Measurements from ENCODE around the gene USP43.

The USP43 gene

DNA sequence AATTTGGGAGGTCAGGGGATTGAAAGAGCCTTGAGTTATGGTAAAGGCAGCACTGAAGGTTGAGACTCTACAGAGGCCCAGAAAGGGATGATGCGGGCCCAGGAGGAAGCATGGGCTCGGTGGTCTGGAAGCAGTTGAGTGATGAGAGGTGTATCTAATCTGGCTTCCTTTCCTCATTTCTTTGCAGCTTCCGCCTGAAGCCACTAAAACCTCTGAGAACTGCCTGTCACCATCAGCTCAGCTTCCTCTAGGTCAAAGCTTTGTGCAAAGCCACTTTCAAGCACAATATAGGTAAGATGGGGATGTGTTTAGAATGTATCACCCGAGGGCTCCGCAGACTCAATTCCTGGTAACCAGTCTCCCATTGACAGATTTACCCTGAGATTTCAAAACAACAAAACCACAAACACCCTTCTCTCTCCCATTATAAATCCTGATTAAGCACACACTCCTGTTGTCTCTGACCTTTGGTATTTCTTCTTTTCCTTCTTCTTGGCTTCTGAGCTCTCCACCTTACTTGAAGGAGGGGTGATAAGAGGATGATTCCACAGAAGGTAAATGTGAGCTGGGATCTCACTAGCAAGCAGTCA, 21.2 kb downstream of the USP43 start:
- no peak for DNase-seq

DNA sequence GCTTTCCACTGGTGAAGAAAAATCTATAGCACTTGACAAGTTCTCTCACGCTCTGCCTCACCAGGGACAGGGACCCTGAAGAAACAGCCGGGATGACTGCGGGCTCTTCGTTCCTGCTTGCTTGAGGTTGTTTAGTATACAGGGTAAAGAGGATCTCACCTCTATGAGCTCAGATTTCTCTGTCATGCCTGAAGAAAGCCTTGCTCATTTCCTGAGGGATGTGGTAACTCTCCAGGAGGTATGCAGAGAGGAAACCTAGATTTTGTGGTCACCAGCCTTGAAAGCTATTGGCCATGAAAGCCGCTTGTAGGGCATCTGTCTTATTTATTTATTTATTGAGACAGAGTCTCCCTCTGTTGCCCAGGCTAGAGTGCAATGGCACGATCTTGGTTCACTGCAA, 23.2 kb downstream of the USP43 start:
- no peak for DNase-seq

DNA sequence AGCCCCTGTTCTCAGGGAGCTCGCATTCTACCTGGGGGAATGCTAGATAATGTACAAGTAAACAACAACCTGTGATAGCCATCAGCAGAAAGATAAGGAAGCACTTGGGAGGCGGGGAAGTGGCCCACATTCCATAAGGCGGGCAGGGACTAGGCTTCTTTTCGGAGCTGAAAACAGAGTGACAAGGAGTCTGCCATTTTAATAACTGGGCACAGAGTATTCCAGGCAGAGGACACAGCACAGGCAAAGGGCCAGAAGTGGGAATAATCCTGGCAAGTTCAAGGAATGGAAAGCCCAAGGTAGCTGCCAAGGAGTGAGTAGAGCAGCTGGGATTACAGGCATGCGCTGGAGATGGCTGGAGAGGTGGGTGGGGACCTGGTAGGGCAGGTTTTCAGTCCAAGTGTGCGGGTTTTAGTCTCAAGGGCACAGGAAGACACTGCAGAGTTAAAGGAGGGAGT, 24.3 kb downstream of the USP43 start:
- DNase-seq: no peak

DNA sequence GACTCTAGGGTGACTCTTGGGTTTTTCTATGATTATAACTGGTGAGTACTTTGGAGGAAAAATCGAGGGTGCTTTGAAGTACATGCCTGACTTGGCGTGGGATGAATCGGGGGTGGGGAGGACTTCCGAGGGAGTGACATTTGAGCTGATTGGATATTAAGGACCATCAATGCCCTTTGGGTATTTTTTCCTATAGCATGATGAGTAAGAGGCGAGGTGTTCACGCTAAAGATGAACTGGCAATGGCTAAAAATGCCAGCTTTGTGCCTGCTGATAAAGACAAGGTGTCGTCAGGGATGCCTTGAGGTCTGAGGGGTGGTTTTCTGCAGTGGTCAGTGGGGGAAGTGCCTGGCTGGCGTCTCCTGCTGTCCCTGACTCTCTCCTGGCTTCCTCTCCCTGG, 25.3 kb downstream of the USP43 start:
- no peak for DNase-seq

DNA sequence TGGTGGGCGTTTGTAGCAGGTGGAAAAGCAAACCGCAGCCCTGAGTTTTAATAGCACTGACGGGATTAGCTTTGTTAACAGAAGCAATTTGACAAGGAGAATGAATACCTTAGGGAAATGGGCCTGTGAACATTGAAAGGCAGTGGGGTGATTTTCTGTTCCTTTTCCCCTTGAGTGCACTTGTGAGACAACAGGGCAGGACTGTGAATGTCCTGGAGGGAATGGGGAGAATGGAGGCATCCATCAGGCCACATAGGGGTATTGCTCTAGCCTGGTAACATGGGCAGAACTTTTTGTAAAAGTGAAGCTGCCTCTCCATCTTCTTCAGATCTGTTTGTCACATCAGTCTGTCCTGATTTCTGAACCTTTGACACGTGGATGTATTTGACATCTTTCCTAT, 26.2 kb downstream of the USP43 start:
- no peak for DNase-seq

DNA sequence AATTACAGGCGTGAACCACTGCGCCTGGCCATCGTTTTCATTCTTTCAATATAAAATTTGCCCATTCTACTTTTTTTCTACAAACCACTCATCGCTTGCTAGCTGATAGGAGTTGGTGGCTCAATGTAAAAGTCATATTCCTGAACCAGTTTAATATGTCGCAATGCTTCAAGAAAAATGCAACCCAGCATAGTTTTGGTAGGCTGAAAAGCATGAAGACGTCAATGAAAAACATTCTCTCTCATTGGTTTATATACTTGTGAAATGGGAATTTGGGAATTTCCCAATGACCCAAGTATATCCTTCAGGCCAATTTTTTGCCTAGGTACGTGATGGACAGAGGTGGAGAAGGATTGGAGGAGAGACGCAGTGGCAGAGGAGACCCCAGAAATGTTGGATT, 26.9 kb downstream of the USP43 start:
- DNase-seq: no peak

DNA sequence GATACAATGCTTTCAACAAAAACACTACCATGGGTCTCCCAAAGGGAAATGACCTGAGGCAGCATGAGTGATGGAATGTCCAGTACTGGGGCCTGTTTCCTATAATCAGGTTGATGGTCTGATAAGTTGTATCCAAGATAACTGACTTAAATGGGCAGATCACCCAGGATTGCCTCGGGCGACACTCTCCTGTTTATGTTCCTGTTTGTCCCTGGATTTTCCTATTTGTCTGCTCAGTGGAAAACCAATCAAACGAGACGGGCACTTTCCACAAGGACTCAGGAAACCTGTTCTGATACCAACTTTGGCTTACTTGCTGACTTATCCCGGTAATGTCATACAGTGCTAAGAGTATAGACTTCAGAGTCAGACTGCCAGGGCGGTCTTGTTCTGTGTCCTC, 27.4 kb downstream of the USP43 start:
- DNase-seq: no peak

DNA sequence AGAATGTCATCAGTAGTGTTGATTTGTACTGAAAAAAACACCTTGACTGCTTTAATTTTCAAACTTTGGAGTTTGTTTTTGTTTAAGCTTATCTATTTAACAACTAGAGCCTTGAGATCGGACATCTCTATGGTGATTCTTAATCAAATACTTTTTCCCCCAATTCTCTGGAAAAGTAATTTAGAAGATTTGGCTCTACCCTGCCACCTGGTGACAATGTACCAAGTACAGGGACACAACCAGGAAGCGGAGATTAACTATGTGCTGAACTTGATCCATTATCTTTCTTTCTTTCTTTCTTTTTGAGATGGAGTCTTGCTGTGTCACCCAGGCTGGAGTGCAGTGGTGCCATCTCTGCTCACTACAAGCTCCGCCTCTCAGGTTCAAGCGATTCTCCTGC, 30.8 kb downstream of the USP43 start:
- no peak for DNase-seq

DNA sequence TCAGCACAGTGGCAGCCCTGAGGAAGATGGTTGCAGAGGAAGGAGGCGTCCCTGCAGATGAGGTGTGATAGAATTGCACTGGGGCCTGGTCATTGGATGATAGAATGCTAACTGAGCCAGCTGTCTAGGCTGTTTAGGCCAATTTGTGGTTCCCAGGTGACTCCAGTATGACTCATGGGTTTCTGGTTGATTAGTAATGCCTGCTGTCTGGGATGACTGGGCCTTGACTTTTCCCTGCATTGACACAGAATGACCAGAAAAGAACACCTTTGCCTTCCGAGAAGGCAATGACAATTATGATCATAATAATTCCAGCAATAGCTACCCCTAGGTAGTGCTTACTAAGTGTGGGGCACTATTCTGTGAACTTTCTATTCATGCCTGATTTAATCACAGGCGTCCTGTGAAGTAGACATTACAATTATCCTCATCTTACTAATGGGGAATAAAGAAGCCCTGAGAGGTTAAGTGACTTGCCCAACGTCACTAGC, 31.5 kb downstream of the USP43 start:
- no peak for DNase-seq

DNA sequence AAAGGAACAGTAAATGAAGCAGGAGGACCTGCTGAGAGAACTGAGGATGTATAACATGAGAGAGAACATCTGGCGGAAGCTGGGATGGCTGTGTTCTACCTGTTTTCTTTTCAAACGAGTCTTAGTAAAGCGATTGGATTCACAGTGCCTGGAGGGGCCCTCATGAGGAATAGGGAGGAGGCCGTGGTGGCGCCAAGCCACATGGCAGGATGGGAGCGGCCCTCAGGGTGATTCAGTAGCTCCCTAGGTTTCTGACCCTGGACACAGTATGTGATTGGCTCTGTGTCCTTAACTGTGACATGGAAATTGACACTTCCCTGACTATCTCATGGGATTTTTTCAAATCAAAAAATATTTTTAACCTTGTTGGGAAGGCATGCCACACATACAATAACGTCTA, 32.1 kb downstream of the USP43 start:
- DNase-seq: no peak

DNA sequence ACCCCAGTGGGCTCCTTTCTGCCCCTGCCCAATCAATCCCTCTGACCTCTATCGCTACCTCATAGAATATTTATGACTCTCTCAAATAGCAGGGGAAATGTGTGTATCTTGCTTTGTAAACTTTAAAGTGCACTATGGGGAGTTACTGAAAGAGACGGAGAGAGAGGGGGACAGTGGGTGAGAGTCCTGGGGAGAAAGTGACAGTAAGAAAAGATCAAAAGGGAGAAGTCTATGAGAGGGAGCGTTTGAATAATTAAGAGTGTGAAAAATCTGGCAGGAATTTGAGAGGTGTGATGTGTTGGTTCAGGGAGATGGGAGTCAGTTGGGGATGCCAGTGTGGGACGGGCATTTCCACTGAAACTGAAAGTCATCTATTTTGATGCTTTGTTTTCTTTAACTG, 32.6 kb downstream of the USP43 start:
- DNase-seq: no peak

DNA sequence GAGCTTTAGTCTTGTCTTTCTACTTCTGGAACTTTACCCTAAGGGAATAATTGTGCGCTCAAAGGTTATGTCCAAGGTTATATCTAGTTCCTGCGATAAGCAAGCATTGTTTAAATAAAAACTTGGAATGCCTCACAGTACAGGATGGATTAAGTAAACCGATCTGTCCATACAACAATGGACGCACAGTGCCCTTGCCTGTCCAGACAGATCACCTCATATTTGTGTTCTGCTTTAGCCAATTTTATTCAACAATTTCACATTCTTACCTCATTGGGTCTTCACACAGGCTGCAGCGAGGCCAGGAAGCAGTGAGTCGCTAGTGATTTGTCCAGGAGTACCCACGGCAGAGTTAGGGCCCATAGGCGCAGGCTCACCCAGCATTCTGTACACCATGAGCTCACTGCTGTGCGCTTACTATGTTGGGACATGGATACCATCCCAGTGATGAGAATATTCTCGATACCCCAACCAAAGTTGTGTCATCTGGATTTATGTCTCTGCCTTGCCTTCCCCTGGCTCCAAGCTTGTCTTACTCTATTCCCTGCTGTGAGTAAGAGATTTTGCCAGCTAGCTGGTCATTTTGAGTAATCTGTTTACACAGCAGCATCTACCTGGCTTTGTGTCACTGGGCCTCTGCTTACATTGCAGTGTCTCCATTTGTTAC, 39.8 kb downstream of the USP43 start:
- no peak for DNase-seq

DNA sequence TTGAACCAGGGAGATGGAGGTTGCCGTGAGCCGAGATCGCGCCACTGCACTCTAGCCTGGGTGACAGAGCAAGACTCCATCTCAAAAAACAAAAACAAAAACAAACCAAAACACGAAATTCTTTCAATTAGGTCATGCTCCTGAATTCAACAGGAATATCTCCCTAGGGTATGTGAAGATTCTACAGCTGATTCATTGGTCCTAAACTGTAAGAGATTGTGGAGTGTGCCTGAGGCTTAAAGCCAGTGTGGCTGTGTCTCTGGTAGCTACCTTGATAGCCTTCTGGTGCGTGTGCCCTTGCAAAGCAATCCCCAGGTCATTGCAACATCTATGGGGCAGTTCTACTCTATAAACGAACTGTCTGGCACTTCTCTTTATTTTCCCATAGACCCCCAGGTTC, 48.4 kb downstream of the USP43 start:
- DNase-seq: no peak

DNA sequence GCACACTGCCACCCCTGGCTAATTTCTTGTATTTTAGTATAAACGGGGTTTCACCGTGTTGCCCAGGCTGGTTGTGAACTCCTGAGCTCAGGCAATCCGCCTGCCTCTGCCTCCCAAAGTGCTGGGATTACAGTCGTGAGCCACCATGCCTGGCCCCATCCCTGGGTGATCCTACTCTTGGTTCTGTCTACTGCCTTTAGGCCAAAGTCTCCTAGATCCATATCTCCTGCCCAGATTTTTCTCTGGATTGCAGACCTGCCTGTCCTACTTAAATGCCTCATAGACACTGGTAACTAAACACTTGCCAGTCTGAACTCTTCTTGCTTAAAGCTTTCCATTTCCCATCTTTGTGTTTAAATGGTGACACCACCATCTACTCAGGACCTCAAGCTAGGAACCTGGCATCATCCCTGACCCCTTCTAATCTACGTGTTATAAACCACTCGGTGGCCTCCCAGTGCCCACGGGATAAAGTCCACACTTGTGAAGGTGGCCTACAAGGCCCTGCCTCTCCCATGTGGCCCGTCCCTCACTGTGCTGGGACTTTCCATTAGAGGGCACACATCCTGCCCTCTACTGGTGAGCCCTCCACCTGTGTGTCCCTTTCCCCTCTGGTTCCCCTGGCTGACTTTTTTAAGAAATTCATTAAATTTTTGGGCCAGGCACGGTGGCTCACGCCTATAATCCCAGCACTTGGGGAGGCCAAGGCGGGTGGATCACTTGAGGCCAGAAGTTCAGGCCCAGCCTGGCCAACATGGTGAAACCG, 51.1 kb downstream of the USP43 start:
- no peak for DNase-seq

DNA sequence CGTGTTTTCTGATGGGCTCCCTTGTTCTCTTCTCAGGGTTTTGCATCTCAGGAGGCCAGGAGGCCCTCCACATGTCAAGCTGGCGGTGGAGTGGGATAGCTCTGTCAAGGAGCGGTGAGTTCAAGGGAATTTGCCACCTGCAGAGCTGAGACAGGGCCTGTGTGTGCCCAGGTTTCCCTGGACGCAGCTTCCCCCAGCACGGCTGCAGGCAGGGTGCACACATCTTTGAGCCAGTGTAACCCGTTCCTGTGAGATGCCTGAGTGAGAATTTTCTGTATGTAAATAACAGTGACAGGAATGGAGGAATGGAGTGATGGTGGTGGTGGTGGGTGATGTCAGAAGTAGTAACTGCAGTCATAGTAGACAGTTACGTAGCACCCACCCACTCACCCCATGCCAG, 54.8 kb downstream of the USP43 start:
- no peak for DNase-seq

DNA sequence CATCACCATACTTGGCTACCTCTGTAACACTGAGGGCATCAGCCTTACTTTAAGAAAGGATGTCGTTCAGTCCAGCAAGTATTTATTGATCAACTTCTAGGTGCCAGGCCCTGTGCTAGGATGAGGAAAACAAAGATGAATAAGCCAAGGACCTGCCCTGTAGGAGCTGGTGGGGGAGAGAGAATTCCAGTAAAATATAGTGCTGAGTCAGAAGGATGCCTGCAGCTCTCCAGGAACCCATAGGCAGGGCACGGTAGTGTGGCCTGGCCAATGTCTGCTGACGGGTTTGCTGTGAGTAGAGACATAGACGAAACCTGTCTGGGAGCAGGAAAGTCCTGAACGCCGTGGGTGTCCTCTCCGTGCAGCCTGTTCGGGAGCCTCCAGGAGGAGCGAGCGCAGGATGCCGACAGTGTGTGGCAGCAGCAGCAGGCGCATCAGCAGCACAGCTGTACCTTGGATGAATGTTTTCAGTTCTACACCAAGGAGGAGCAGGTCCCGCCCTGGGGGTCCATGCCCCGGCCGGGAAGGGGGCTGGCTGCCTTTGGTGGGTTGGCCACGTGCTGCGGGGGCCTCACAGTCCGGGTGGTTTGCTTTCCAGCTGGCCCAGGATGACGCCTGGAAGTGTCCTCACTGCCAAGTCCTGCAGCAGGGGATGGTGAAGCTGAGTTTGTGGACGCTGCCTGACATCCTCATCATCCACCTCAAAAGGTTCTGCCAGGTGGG, 55.6 kb downstream of the USP43 start:
- no peak for DNase-seq

DNA sequence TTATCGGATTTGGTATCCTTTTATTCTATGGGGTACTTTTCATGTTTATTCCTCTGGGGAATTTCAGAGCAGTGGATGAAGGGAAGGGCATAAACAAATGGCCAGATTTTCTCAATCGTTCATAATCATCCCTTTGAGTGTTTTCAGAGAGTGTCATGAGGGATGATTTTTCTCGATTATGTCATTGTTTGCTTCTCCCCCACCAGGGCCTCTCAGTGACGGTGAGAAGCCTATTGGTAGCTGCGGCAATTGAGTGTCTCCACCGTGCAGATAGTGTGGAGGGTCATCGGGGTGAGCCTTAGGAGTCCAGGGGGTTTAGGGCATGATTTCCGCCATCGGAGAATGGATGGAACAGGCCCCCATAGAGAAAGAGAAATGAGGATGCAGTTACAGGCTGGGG, 57.2 kb downstream of the USP43 start:
- DNase-seq: no peak

DNA sequence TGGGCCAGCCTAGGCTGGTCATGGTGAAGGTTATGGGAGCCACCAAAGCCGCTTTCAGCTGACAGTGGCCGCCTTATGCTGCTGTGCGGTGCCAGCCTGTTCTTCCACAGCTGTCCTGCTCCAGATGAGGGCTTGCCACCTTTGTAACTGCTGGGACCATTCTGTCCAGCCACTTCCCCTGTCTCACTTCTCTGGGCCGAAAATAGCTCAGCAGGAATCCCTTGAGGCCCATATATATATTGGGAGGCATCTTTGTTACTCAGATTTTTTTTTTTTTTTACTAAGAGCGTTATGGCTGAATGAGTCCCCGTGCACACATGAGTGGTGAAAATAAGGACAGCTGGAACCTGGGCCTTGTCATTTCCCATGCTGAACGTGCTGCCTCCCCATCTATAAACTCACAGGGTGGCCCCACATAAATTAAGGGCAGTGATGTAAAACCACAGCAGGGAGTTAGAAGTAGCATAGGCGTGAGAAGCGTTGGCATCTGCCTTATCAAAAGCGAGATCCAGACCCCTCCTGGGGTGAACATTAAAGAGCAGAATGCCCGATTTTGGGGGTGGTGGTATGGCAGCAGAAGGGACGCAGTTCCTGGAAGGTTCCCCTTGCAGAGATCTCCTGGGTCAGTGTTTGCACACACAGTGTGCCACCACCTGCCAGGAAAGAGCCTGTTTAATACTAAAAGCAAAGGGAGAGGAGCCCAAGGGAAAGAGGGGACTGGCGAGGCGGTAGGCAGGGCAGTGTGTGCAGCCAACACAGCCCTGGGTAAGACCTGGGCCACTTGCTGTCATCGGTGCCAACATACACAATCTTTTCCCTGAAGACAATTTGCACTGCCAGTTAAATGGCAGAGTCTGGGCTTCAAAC, 57.8 kb downstream of the USP43 start:
- no peak for DNase-seq

DNA sequence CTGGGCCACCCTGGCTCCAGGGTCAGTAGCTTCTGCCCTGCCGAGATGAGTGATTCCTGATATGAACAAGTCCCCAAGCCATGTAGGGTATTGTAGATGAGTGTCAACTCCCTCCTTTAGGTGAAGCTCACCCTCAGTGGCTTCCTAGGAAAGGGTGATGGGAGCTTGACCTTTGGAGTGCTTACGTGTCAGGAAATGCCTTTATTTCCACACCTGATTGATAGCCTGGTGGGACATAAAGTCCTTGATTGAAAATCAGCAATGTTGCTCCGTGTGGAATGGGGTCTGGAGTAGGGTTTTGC, 58.4 kb downstream of the USP43 start:
- no peak for DNase-seq

DNA sequence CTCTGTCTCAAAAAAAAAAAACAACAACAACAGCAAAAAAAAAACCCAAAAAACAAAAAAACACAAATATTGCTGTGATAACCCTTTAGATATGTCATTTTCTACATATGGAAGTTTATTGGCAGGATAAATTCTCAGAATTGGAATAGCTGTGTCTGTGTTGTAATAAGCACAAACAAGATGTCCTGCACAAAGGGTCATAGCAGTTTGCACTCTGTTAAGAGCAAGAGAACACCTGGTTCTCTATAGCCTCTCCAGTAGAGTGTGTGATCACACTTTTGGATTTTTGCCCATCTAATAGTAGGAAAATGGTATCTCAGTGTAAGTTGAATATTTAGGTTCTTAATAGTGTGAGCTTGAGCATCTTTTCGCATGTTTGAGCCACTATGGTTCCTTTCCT, 60.4 kb downstream of the USP43 start:
- no peak for DNase-seq

DNA sequence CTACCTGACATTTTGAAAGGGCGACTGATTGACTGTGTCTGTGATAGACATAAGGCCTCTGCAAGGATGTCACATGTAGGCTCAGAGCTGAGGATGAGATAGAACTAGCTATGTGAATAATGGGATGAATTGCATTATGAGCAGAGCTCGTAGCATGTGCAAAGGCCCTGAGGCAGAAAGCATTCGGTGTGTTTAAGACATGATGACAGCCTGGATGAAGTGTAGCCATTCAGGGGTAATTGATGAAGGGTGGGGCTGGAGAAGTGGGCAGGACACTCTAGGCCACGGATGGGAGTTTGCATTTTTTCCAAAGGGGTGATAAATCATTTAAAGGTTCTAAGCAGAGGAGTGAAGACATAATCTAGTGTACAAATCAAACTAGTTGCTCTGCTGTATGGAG, 62.6 kb downstream of the USP43 start:
- no peak for DNase-seq

DNA sequence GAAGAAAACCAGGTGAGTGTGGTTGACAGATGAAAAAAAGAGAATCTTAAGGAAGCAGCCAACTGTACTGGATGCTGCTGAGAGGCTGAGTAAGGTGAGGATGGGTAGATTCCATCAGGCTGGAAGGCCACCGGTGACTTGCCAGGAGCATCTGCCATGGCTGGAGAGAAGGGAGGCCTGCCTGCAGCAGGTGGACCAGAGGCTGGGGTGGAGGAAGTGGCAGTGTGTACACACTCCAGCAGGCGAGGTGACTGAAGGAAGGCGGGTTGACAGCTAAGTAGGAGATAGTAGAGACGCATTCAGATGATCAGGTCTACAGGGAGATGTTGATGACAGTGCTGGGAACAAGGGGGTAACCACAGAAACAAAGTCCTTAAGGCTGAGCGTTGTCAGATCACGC, 69.5 kb downstream of the USP43 start:
- DNase-seq: no peak

DNA sequence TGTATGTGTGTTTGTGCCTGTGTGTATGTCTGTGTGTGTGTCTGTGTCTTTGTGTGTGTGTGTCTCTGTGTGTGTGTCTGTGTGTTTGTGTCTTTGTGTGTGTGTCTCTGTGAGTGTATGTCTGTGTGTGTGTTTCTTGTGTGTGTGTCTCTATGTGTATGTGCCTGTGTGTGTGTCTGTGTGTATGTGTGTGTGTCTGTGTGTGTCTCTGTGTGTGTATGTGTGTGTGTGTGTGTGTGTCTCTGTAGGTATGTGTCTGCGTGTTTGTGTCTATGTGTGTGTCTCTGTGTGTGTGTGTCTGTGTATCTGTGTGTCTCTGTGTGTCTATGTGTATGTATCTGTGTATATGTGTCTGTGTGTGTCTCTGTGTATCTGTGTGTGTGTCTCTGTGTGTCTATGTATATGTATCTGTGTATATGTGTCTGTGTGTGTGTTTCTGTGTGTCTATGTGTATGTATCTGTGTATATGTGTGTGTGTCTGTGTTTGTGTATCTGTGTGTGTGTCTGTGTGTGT, 70.2 kb downstream of the USP43 start:
- DNase-seq: no peak
